ENCODE results near the gene SLC25A3. TPM values are rescaled to one million over a fixed set of nuclear protein-coding genes. Genes with fewer than 3 reads are reported as not detected.

Gene SLC25A3
- total and polyA plus RNA-seq, 9 of the 15 experiments (the other 6 are each of a cell fraction or from before 2014, with no cell fraction given) = 264 to 766 (median 495) TPM

DNA sequence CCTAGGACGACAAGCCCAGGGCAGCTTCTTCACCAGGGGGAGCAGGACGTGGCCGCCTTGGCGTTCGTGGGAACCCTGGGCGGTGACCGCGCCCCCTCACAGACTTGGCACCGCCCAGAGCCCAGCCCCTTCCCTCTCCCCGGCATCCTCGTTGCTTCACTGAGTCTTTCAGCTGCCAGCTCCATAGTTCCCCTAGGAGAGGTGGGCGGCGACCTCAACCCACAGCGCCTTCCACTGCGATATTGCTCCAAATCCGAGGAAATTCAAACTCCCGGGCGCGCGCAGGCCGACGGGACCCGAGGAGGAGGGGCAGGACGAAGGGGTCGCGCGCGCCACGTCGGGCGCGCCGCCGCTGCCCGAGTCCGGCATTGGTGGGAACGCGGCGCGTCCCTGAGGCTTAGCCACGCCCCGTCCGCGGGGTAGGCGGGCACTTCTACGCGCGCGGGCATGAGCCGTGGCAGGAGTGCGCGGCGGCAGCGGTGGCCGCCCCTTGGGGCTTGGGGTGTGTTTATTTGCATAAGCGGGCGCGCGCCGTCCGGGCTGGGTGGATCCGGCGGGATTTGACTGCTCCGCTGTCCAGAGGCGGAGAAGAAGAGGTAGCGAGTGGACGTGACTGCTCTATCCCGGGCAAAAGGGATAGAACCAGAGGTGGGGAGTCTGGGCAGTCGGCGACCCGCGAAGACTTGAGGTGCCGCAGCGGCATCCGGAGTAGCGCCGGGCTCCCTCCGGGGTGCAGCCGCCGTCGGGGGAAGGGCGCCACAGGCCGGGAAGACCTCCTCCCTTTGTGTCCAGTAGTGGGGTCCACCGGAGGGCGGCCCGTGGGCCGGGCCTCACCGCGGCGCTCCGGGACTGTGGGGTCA is 51.5 kb downstream of the SLC25A3 start, which contains the start of the genes APAF1 and IKBIP (continued):
- peak; percentile 44 for TF ChIP-seq E2F8 (IDR thresholded peaks at IDR 0.05; ENCODE audit: low read depth, partially characterized antibody)
- TF ChIP-seq SRSF1 (IDR thresholded peaks at IDR 0.05; ENCODE audit: low read depth, low read length) = no peak
- peak; percentile 47 to 70; a peak in 1 of 4 replicates for TF ChIP-seq MNT (conservative IDR thresholded peaks at IDR 0.05)
- TF ChIP-seq MTA3 (IDR thresholded peaks at IDR 0.05; ENCODE audit: borderline replicate concordance) = peak; percentile 50
- no peak for TF ChIP-seq TBL1XR1 (IDR thresholded peaks at IDR 0.05; ENCODE audit: low read length in 2 of 2)
- TF ChIP-seq POLR2AphosphoS2 (IDR thresholded peaks at IDR 0.05; ENCODE audit: low read length) = no peak
- TF ChIP-seq NFXL1 (CRISPR knock-in tag; IDR thresholded peaks at IDR 0.05) = no peak
- TF ChIP-seq SRSF3 (IDR thresholded peaks at IDR 0.05; ENCODE audit: insufficient read depth, low read length) = no peak
- no peak for TF ChIP-seq ZNF717 (CRISPR knock-in tag; IDR thresholded peaks at IDR 0.05)
- no peak for TF ChIP-seq ZNF282 (CRISPR knock-in tag; IDR thresholded peaks at IDR 0.05)
- TF ChIP-seq GTF2E2 (tag; IDR thresholded peaks at IDR 0.05) = no peak
- no peak for TF ChIP-seq RHOXF2B (CRISPR knock-in tag; conservative IDR thresholded peaks at IDR 0.05)
- TF ChIP-seq, protein P1, sequence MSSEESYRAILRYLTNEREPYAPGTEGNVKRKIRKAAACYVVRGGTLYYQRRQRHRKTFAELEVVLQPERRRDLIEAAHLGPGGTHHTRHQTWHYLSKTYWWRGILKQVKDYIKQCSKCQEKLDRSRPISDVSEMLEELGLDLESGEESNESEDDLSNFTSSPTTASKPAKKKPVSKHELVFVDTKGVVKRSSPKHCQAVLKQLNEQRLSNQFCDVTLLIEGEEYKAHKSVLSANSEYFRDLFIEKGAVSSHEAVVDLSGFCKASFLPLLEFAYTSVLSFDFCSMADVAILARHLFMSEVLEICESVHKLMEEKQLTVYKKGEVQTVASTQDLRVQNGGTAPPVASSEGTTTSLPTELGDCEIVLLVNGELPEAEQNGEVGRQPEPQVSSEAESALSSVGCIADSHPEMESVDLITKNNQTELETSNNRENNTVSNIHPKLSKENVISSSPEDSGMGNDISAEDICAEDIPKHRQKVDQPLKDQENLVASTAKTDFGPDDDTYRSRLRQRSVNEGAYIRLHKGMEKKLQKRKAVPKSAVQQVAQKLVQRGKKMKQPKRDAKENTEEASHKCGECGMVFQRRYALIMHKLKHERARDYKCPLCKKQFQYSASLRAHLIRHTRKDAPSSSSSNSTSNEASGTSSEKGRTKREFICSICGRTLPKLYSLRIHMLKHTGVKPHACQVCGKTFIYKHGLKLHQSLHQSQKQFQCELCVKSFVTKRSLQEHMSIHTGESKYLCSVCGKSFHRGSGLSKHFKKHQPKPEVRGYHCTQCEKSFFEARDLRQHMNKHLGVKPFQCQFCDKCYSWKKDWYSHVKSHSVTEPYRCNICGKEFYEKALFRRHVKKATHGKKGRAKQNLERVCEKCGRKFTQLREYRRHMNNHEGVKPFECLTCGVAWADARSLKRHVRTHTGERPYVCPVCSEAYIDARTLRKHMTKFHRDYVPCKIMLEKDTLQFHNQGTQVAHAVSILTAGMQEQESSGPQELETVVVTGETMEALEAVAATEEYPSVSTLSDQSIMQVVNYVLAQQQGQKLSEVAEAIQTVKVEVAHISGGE (CRISPR knock-in tag; IDR thresholded peaks at IDR 0.05) = no peak; a peak in 2 of 6 replicates
- no peak for TF ChIP-seq EWSR1 (IDR thresholded peaks at IDR 0.05; ENCODE audit: borderline replicate concordance, low read depth, partially characterized antibody)
- peak; percentile 29; the same call in 1 of the 2 replicates for TF ChIP-seq ZBTB33 (CRISPR knock-in tag; IDR thresholded peaks at IDR 0.05)

All from K562 (cell line).